OCI-LY3 (cell line): ENCODE data around the gene TSPEAR.

Experiments used
- H2AFZ ChIP-seq: fragments of 200-600, 300-600 bp; shearing (Covaris generic); 2 replicates; pipeline ENCODE4 v1.6.0; 2014; ENCODE audit warnings: antibody characterized with exemption, low read depth, low read length
- H3K27ac ChIP-seq: fragments of 200-600, 300-600 bp; sonication (generic); 2 replicates; pipeline ENCODE4 v1.5.1; 2014; ENCODE audit warnings: mild to moderate bottlenecking, low read length, moderate library complexity, mixed read lengths
- H3K27me3 ChIP-seq: fragments of 200-600, 300-600 bp; sonication (generic); 2 replicates; pipeline ENCODE4 v1.6.1; 2014; ENCODE audit warnings: low read depth, low read length, mixed read lengths
- H3K36me3 ChIP-seq: fragments of 200-600, 300-600 bp; sonication (generic); replicated peaks from 2 replicates; pipeline ENCODE3; 2014; ENCODE audit warnings: low read depth, low read length, mixed read lengths
- H3K4me1 ChIP-seq: fragments of 300-600, 200-600 bp; sonication (generic); 2 replicates; pipeline ENCODE4 v1.6.1; 2014; ENCODE audit warnings: low read length, mixed read lengths
- H3K4me2 ChIP-seq: fragments of 200-600, 300-600 bp; sonication (generic); 2 replicates; pipeline ENCODE4 v1.6.1; 2014; ENCODE audit warnings: low read length, mixed read lengths
- H3K4me3 ChIP-seq: fragments of 300-600, 200-600 bp; sonication (generic); 2 replicates; pipeline ENCODE4 v1.5.1; 2014; ENCODE audit warnings: antibody characterized with exemption, mild to moderate bottlenecking, low read length, moderate library complexity
- H3K79me2 ChIP-seq: fragments of 300-600, 200-600 bp; shearing (Covaris generic); 2 replicates; pipeline ENCODE4 v1.6.1; 2014; ENCODE audit warnings: mild to moderate bottlenecking, low read length, mixed read lengths
- H3K9ac ChIP-seq: fragments of 300-600, 200-600 bp; shearing (Covaris generic); 2 replicates; pipeline ENCODE4 v1.6.0; 2014; ENCODE audit warnings: mild to moderate bottlenecking, low read length, moderate library complexity
- H3K9me3 ChIP-seq: fragments of 200-600, 300-600 bp; shearing (Covaris generic); 2 replicates; pipeline ENCODE4 v1.6.1; 2014; ENCODE audit warnings: low read length, mixed read lengths; ENCODE audit not compliant: insufficient read depth
- H4K20me1 ChIP-seq: fragments of 200-600, 300-600 bp; sonication (generic); 2 replicates; pipeline ENCODE4 v1.6.1; 2016; ENCODE audit warnings: low read length, mixed read lengths; ENCODE audit not compliant: insufficient read depth
- EZH2phosphoT487 ChIP-seq: fragments of 200-600 bp; shearing (Covaris generic); IDR thresholded peaks from 2 replicates; pipeline ENCODE4 v1.6.1; 2018; ENCODE audit warnings: antibody characterized with exemption, mixed run types, low read depth
- TF ChIP-seq, protein P1 (sequence below): fragments of 200-600, 300-600 bp; sonication (generic); IDR thresholded peaks from 2 replicates; pipeline ENCODE4 v1.5.1; 2014; ENCODE audit warnings: antibody characterized with exemption, low read length, low read depth

Gene TSPEAR

DNA sequence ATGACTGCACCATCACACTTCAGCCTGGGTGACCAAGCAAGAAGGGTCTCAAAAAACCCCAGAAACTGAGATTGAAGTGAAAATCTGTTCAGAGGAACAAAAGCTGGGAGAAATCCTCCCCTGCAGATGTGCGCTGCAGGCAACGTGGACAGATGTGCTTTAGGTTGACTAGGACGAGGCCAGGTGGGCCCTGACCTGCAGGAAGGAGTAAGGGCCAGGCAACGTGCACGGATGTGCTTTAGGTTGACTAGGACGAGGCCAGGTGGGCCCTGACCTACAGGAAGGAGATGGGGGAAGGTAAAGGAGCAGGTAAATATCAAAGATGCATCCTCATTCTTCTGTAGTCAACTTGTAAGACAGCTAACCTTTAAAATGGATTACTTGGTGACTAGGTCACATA lies 26.9 kb downstream of the TSPEAR start:
- Histone ChIP-seq H3K27ac (no peak overlapping the region), H3K4me1 (no peaks in the 10 kb centered on the region), H2AFZ (no peak overlapping the region), H3K4me3 (no peak overlapping the region), H3K36me3 (no peaks in the 10 kb centered on the region), H3K79me2 (no peaks in the 10 kb centered on the region), H3K4me2 (no peak overlapping the region), H4K20me1 (no peaks in the 10 kb centered on the region), H3K9ac (no peak overlapping the region), H3K9me3 (no peaks in the 10 kb centered on the region), H3K27me3 (no peaks in the 10 kb centered on the region)
- TF ChIP-seq, protein P1, sequence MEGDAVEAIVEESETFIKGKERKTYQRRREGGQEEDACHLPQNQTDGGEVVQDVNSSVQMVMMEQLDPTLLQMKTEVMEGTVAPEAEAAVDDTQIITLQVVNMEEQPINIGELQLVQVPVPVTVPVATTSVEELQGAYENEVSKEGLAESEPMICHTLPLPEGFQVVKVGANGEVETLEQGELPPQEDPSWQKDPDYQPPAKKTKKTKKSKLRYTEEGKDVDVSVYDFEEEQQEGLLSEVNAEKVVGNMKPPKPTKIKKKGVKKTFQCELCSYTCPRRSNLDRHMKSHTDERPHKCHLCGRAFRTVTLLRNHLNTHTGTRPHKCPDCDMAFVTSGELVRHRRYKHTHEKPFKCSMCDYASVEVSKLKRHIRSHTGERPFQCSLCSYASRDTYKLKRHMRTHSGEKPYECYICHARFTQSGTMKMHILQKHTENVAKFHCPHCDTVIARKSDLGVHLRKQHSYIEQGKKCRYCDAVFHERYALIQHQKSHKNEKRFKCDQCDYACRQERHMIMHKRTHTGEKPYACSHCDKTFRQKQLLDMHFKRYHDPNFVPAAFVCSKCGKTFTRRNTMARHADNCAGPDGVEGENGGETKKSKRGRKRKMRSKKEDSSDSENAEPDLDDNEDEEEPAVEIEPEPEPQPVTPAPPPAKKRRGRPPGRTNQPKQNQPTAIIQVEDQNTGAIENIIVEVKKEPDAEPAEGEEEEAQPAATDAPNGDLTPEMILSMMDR: no peak
- TF ChIP-seq EZH2phosphoT487: no peak

DNA sequence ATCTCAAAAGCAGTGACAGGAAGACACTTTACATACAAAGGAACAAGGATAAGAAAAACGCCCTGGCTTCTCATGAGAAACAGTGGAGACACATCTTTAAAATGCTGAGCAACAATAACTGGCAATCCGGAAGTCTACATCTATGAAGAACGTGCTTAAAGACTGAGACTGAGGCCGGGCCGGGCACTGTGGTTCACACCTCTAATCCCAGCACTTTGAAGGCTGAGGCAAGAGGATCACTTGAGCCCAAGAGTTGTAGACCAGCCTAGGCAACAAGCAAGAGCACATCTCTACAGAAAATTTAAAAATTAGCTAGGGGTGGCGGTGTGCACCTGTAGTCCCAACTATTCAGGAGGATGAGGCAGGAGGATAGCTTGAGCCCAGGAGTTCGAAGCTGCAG lies 27.3 kb downstream of the TSPEAR start:
- Histone ChIP-seq H2AFZ (no peak overlapping the region), H3K9ac (no peak overlapping the region), H3K27me3 (no peaks in the 10 kb centered on the region), H3K4me3 (no peak overlapping the region), H3K27ac (no peak overlapping the region), H3K4me1 (no peaks in the 10 kb centered on the region), H4K20me1 (no peaks in the 10 kb centered on the region), H3K9me3 (no peaks in the 10 kb centered on the region), H3K36me3 (no peaks in the 10 kb centered on the region), H3K79me2 (no peaks in the 10 kb centered on the region), H3K4me2 (no peak overlapping the region)
- no peak for TF ChIP-seq EZH2phosphoT487
- TF ChIP-seq, protein P1: no peak

DNA sequence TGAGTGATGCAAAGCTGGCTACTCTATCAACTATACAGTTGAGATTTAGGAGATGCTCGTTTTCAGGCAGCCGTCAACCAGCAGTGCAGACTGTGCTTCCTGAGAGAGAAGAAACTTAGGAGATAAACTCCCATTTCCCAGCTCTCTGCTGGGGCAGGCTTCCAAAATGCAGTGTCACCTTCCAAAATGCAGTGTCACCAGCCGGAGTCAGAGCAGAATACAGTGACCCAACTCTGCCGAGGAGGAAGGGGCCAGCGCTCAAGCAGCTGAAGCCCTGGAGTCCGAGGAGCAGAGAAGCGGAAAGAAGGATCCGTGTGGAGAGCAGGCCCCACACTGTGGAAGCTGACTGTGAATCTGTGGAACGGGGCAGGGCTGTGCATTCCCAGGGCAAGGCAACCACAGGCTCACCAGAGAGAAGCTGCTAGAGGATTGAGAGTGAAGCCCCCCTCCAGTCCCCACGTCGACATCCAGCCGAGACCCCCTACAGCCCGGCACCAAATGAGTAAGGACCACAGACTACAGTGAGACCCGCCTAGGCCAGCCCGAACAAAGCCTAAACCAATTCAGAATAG lies 28.7 kb downstream of the TSPEAR start:
- Histone ChIP-seq H3K4me2 (no peak overlapping the region), H3K36me3 (no peaks in the 10 kb centered on the region), H4K20me1 (no peaks in the 10 kb centered on the region), H3K9me3 (no peaks in the 10 kb centered on the region), H2AFZ (no peak overlapping the region), H3K9ac (no peak overlapping the region), H3K27ac (no peak overlapping the region), H3K27me3 (no peaks in the 10 kb centered on the region), H3K79me2 (no peaks in the 10 kb centered on the region), H3K4me3 (no peak overlapping the region), H3K4me1 (no peaks in the 10 kb centered on the region)
- TF ChIP-seq, protein P1: no peak
- TF ChIP-seq EZH2phosphoT487: no peak

DNA sequence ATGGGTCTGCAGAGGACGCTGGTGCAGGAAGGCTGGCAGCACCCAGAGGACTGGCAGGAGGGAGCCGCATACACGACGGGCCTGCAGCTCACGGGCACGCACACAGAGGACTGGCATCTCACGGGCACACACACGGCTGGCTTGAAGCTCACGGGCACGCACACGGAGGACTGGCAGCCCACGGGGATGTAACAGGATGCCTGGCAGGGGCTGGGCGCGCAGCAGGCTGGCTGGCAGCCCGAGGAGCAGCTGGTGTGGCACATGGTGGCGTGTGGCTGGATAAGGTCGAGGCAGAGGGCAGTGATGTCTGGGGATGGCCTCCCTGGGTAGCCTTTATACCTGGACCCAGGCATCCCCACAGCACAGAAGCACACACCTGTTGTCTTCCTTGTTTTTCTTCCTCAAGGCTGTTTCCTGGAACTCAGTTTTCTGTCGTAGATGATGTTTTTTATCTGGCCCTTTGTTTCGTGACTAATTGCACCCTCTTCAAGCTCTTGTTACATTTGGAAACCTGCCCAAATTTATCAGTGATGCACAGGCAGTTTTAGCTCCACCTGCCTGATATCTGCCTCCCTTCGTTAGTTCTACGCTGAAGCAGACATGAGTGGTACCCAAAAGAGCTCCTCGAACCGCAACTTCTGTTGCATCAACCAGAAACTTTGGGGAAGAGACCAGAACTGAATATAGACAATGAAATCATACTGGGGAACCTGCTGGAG lies 29.4 kb downstream of the TSPEAR start, which contains the start of gene KRTAP12-1:
Gene KRTAP12-1 (minus strand): TSS at position 303 of the 719 bp plus-strand sequence. CDS start 40 bp downstream, at position 263.
- Histone ChIP-seq H3K9me3 (no peaks in the 10 kb centered on the region), H3K36me3 (no peaks in the 10 kb centered on the region), H3K4me1 (no peaks in the 10 kb centered on the region), H4K20me1 (no peaks in the 10 kb centered on the region), H3K79me2 (no peaks in the 10 kb centered on the region), H3K4me3 (no peak within 1 kb of the TSS), H3K27ac (no peak within 1 kb of the TSS), H3K4me2 (no peak within 1 kb of the TSS), H3K9ac (no peak within 1 kb of the TSS), H3K27me3 (no peaks in the 10 kb centered on the region), H2AFZ (no peak within 1 kb of the TSS)
- no peak for TF ChIP-seq EZH2phosphoT487
- TF ChIP-seq, protein P1: no peak
